ENCODE results near the gene SCARB1.

SCARB1 gene

GRCh38 chr12:124727264-124727800 lies 136.3 kb downstream of the SCARB1 start:
- Histone ChIP-seq H2AFZ (ENCODE audit: low read depth, low read length) (no peak overlapping the region), H3K27me3 (ENCODE audit: insufficient read depth, low read length) (no peaks in the 10 kb centered on the region), H3K4me1 (ENCODE audit: insufficient read depth, low read length) (peaks cover 2% of the 10 kb centered on the region), H3K9me3 (ENCODE audit: low read length) (peaks cover 2% of the 10 kb centered on the region), H3K4me3 (ENCODE audit: low read length) (no peak overlapping the region), H3K36me3 (ENCODE audit: insufficient read depth, low read length) (no peaks in the 10 kb centered on the region)

Data from neuron (in vitro differentiated cells).